HG03520 (cell line): ENCODE results near the gene MYO5A.

Experiments used
- ATAC-seq: cut with Tn5 transposase; IDR thresholded peaks from one replicate; pipeline ENCODE4 v1.9.1; 2021; ENCODE audit warnings: mild to moderate bottlenecking, moderate library complexity; ENCODE audit not compliant: unreplicated experiment

Gene MYO5A

DNA sequence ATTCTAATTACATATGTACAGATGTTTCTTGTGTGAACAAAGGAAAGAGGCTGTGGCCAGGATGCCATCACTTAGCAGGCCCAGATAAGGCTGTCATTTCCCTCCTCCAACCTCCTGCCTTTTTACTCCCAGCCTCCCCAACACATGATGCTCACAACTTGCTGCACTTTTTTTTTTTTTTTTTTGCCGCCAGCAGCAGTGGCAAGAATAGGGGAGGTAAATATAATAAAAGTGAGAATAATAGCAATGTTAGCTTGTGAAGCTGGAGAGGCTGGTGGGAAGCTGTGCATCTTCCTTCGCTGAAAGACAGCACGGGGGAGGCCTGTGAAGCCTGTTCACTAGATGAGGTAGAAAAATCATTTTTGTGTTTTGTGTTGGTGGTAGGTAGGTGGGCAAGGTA, 190.6 kb downstream of the MYO5A start:
- no peak for ATAC-seq

GRCh38 chr15:52337198-52337853, 191.4 kb downstream of the MYO5A start:
- ATAC-seq: no peak

GRCh38 chr15:52336529-52336928, 192.2 kb downstream of the MYO5A start:
- ATAC-seq: no peak

- no peak for ATAC-seq
Measured at GRCh38 chr15:52334491-52335160, 194.1 kb downstream of the MYO5A start.

GRCh38 chr15:52331490-52332240, 197.0 kb downstream of the MYO5A start:
- peak; percentile 68 for ATAC-seq

DNA sequence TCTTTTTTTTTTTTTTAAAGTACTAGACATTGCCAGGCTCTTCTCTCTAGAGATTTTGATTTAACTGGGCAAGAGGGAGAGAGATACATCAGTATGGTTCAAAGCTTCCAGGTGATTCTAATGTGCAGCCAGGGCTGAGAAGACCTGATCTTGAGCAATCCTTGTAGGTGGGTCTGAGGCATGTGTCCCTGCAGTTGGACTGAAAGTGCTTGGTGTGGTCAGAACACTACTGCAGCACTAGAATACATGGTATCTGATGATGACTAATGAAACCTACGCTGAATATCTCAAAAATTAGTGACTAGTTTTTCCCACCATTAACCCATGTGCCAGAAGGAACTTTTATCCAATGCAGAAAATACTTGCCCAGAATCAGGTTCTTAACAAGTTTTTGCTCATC, 198.7 kb downstream of the MYO5A start:
- no peak for ATAC-seq

DNA sequence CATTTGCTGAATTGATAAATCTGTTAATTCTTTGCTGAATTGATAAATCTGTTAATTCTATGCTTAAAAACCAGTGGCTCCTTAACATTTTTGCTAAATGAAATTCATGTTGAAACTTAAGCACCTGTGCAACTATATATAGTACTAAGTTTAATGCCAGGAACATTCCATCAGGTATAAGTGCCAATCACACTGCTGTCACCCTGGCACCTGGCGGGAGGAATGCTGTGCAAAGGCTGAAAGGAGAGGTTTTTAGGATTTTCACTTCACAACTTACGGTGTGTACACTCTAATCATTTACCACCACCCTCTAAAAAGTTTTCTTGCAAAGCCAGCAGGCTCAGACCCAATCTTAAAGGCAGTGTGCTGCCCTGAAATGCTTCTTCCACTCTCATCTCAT, 199.5 kb downstream of the MYO5A start:
- no peak for ATAC-seq

GRCh38 chr15:52328680-52329079, 200.0 kb downstream of the MYO5A start:
- ATAC-seq: no peak

- ATAC-seq: no peak
Measured at GRCh38 chr15:52326756-52327155, 201.9 kb downstream of the MYO5A start.

GRCh38 chr15:52324109-52324508, 204.6 kb downstream of the MYO5A start:
- ATAC-seq: no peak

DNA sequence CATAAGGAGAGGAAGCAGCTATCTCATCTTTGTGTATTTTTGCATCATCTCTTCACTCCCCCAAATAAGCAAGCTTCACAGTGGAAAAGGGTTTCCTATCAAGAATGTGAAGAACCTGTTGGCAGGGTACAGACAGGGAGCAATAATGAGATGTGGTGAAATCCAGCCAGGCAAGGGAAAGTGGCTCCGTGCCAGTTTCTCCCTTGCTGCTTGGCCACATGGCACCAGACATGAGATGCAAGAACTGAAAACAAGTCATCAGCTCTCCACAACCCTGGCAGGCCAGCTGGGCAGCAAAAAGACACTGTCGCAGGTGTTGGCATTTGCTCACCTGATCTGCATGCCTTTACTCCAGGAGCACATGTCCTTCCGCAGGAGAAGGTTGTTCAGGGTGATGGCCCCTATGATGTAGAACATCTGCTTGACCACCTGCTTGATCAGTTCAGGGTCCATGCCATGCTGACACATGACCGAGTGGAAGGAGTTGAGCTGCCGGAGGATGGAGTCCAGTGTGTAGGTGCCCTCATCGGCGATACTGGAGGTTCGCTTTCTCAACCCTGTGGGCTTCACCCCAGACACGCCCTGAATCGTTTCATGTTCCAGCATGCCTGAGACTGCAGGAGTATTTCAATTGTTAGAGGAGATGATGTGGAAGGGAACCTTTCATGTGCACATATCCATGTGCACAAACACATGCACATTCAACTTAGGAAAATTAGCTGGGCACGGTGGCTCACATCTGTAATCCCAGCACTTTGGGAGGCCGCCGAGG, 209.8 kb downstream of the MYO5A start:
- ATAC-seq: no peak

DNA sequence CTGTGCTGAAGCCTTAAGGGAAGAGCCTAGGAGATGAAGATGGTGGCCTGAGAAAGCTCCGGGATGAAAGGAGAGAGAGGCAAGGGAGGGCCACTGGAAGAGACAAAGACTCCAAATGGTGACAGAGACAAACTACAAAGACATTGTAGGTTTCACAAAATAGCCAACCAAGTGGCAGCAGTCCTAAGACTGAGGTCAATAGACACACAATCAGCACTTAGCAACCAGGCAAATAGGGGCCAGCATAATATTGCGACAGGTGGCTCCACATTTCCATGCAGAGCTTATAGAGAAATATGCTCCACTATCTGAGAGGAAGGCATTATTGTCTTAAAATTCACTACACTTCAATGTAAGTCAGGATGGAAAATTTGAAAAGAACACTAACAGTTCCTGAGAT, 211.0 kb downstream of the MYO5A start:
- no peak for ATAC-seq

GRCh38 chr15:52317022-52317421, 211.7 kb downstream of the MYO5A start:
- no peak for ATAC-seq

DNA sequence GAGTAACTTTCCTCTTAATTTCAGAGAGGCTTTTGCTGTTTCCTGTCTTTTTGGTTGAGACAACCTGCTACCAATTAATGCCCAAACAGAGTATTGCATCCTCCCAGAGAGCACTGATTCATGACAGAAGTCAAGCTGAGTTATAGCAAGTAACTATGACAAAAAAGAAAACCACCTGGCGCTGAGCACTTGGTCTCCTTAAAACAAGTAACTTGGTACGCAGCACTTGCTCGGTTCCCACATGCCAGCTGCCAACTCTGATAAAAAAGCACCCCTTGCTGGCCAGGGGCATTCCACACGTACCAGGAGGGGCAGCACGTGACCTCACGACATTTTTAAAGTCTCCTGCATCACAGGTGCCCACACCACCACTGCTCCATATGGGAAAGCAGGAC, 219.5 kb downstream of the MYO5A start:
- ATAC-seq: peak; percentile 50

GRCh38 chr15:52308446-52309153, 220.1 kb downstream of the MYO5A start:
- peak; percentile 63 for ATAC-seq

DNA sequence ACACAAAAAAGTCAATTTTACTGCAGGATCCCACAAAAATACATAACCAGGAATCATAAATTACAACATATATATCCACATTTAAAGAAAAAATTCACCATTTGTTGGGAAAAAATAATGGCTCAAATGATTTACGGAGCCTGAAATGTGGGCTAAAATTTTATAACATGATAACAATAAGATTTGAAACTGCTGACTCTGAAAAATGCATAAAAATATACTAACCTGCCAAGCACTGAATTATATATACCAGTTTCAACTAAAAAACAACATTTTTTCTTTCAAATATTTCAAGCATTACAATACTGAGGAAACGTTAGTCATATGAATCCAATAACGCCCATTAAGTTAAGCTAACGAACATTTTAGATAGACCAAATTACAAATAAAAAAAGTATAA, 220.8 kb downstream of the MYO5A start:
- ATAC-seq: no peak

DNA sequence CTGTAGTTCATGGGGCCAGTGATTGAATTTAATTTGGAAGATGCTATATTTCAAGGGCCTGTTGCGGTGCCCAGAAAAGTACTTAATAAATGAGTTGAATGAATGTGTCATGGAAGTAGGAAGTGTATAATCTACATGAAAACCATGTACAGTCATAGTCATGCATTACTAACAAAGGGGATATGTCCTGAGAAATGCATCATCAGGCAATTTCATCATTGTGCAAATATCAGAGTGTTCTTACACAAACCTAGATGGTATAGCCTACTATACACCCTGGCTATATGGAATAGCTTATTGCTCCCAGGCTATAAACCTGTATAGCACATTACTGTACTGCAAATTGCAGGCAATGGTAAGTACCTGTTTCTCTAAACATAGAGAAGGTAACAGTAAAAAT, 222.4 kb downstream of the MYO5A start:
- no peak for ATAC-seq

GRCh38 chr15:52303093-52303772, 225.4 kb downstream of the MYO5A start:
- ATAC-seq: no peak

- ATAC-seq: no peak
Measured at GRCh38 chr15:52301265-52301847, 227.3 kb downstream of the MYO5A start.
